DOHH2 (cell line): Measurements from ENCODE around the gene LINS1.

Experiments
- CTCF ChIP-seq: fragments of 200-600 bp; sonication (generic); IDR thresholded peaks from one replicate; pipeline ENCODE4 v1.5.1; 2014; ENCODE audit warnings: antibody characterized with exemption, mild to moderate bottlenecking, low read depth, low read length; ENCODE audit not compliant: poor library complexity, severe bottlenecking
- EZH2phosphoT487 ChIP-seq: fragments of 200-600 bp; sonication (generic); IDR thresholded peaks from 2 replicates; pipeline ENCODE4 v1.6.1; 2017; ENCODE audit warnings: borderline replicate concordance, mild to moderate bottlenecking, antibody characterized with exemption, low read length, moderate library complexity, mixed read lengths

- no peak for TF ChIP-seq CTCF
- TF ChIP-seq EZH2phosphoT487, result no peak
Measured at GRCh38 chr15:100525436-100525835, 76.5 kb downstream of the LINS1 start.
